ENCODE measurements around the gene EPYC. TPM values are rescaled to one million over a fixed set of nuclear protein-coding genes. Genes with fewer than 3 reads are reported as not detected.

EPYC gene
- total and polyA plus RNA-seq, 2 of the 4 experiments (the other 2 are of a cell fraction) = not detected

- no peak overlapping the region for H3K23ac ChIP-seq (ENCODE audit: low read depth, low read length)
- POLR2A ChIA-PET (ENCODE audit: unreplicated experiment) = no interaction called here
- no peak overlapping the region for H4K91ac ChIP-seq (ENCODE audit: insufficient read depth, low read depth, low read length)
- H4K20me1 ChIP-seq (ENCODE audit: insufficient read depth, low read length) = no peaks in the 10 kb centered on the region
- no peak overlapping the region for H3K18ac ChIP-seq (ENCODE audit: low read depth, low read length)
- no peak overlapping the region for H2AK5ac ChIP-seq (ENCODE audit: low read depth, low read length)
- H2BK15ac ChIP-seq (ENCODE audit: low read depth, low read length) = no peak overlapping the region
- no peaks in the 10 kb centered on the region for H3K9me3 ChIP-seq (ENCODE audit: control insufficient read depth, insufficient read depth, low read length)
- H3K56ac ChIP-seq (ENCODE audit: extremely low read depth, insufficient read depth, low read length) = no peak overlapping the region
- no TSS peak for BruUV-seq (replicated peaks)
- WGBS, 2 experiments (ENCODE audit: extremely low coverage in 2 of 2, insufficient read length in 1 of 2) = no CpG with 5 or more reads among the region's 1 CpG
- no peak overlapping the region for H2BK120ac ChIP-seq (ENCODE audit: low read depth, low read length)
- H3K27ac ChIP-seq (ENCODE audit: insufficient read depth, low read length) = no peak overlapping the region
- H3K9ac ChIP-seq (ENCODE audit: low read depth, low read length) = no peak overlapping the region
- in situ Hi-C loops (cut with MboI; ENCODE audit: low sequenced_read_pairs) = no loop called here
- H2BK5ac ChIP-seq (ENCODE audit: low read depth, low read length, poor library complexity, severe bottlenecking) = no peak overlapping the region
- no peaks in the 10 kb centered on the region for H3K9me1 ChIP-seq (ENCODE audit: insufficient read depth, low read length)
- no peaks in the 10 kb centered on the region for H3K36me3 ChIP-seq (ENCODE audit: control insufficient read depth, insufficient read depth, low read length)
- no peak overlapping the region for H4K5ac ChIP-seq (ENCODE audit: low read depth, low read length)
- H2BK20ac ChIP-seq (ENCODE audit: low read depth, low read length) = no peak overlapping the region
- H3K4me1 ChIP-seq (ENCODE audit: control insufficient read depth, insufficient read depth, low read length) = no peaks in the 10 kb centered on the region; the same call in 1 of the 2 replicates
- dilution Hi-C loops (cut with HindIII; ENCODE audit: low sequenced_read_pairs, unreplicated experiment) = no loop called here
- H2AFZ ChIP-seq (replicated peaks; ENCODE audit: low read length, poor library complexity) = no peak overlapping the region
- H3K4me3 ChIP-seq (ENCODE audit: insufficient read depth, low read depth, low read length) = no peak overlapping the region
- no peak overlapping the region for H3K4me2 ChIP-seq (ENCODE audit: low read depth, low read length)
- ATAC-seq (ENCODE audit: low read depth) = no peak
- H3K79me1 ChIP-seq (ENCODE audit: low read depth in 1 of 2, low read length in 2 of 2) = no peaks in the 10 kb centered on the region
- no peak overlapping the region for H3K4ac ChIP-seq (ENCODE audit: low read depth, low read length)
- no peak overlapping the region for H4K8ac ChIP-seq (ENCODE audit: low read depth in 2 of 2, low read length in 2 of 2)
- no peak overlapping the region for H2AK9ac ChIP-seq (replicated peaks; ENCODE audit: low read depth, low read length, poor library complexity)
- H3K14ac ChIP-seq (replicated peaks; ENCODE audit: low read depth, low read length) = no peak overlapping the region
- no peaks in the 10 kb centered on the region for H3K27me3 ChIP-seq (ENCODE audit: control insufficient read depth, insufficient read depth, low read length)
- CTCF ChIA-PET = interaction anchor here (0.6 kb wide), 1 partner anchor 17 kb away, joined by 3 read pairs; no protein-coding TSS in a partner anchor
- TF ChIP-seq, protein P1, sequence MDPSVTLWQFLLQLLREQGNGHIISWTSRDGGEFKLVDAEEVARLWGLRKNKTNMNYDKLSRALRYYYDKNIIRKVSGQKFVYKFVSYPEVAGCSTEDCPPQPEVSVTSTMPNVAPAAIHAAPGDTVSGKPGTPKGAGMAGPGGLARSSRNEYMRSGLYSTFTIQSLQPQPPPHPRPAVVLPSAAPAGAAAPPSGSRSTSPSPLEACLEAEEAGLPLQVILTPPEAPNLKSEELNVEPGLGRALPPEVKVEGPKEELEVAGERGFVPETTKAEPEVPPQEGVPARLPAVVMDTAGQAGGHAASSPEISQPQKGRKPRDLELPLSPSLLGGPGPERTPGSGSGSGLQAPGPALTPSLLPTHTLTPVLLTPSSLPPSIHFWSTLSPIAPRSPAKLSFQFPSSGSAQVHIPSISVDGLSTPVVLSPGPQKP (IDR thresholded peaks at IDR 0.05; ENCODE audit: borderline replicate concordance, low read depth, low read length) = no peak
- TF ChIP-seq SMC3 (IDR thresholded peaks at IDR 0.05; ENCODE audit: low read depth, low read length) = no peak
- TF ChIP-seq CEBPB (IDR thresholded peaks at IDR 0.05; ENCODE audit: low read depth, low read length) = no peak
- TF ChIP-seq MXI1 (IDR thresholded peaks at IDR 0.05; ENCODE audit: borderline replicate concordance, low read depth, low read length) = no peak
- TF ChIP-seq MAFK (IDR thresholded peaks at IDR 0.05; ENCODE audit: low read depth, low read length) = no peak
- no peak for TF ChIP-seq POLR2A (IDR thresholded peaks at IDR 0.05; ENCODE audit: low read depth, low read length)
- TF ChIP-seq RAD21 (IDR thresholded peaks at IDR 0.05; ENCODE audit: low read length) = no peak
- TF ChIP-seq, protein P2, sequence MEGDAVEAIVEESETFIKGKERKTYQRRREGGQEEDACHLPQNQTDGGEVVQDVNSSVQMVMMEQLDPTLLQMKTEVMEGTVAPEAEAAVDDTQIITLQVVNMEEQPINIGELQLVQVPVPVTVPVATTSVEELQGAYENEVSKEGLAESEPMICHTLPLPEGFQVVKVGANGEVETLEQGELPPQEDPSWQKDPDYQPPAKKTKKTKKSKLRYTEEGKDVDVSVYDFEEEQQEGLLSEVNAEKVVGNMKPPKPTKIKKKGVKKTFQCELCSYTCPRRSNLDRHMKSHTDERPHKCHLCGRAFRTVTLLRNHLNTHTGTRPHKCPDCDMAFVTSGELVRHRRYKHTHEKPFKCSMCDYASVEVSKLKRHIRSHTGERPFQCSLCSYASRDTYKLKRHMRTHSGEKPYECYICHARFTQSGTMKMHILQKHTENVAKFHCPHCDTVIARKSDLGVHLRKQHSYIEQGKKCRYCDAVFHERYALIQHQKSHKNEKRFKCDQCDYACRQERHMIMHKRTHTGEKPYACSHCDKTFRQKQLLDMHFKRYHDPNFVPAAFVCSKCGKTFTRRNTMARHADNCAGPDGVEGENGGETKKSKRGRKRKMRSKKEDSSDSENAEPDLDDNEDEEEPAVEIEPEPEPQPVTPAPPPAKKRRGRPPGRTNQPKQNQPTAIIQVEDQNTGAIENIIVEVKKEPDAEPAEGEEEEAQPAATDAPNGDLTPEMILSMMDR (conservative IDR thresholded peaks at IDR 0.05; ENCODE audit: low read depth, low read length) = no peak
- no peak for TF ChIP-seq MAZ (IDR thresholded peaks at IDR 0.05; ENCODE audit: borderline replicate concordance, low read depth, low read length)
- intact Hi-C loops (cut with micrococcal nuclease) = no loop called here
- no peak for DNase-seq
These were observed 80.4 kb downstream of the EPYC start for GRCh38 chr12:90924406-90924805.

All from IMR-90 (cell line).